ENCODE measurements around the gene OR10A6. TPM values are rescaled to one million over a fixed set of nuclear protein-coding genes. Genes with fewer than 3 reads are reported as not detected.

Gene OR10A6
- total RNA-seq, 2 donors from 2014 or later = not detected

DNA sequence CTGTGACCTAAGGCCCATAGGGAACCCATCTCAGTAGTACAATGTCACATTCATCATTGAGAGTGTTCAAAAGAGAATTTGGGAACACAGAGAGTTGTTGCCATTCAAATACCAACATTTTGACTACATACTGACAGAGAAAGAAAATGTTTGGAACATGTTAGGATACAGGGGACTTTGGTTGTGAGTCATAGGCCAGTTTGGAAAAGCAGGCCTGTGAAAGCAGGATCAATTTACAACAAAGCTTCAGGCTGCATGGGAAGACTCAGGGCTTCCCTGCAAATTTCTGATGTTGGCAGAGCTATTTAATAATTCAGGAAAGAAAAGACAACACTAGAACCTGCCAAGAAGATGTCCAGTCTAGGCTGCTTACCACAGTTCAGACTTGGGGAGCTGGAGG, 33.8 kb upstream of the OR10A6 start:
- no peaks in the 10 kb centered on the region for H3K36me3 ChIP-seq
- H3K4me1 ChIP-seq (replicated peaks) = no peaks in the 10 kb centered on the region
- no peak overlapping the region for H3K27ac ChIP-seq
- intact Hi-C loops (cut with DNase I) = no loop called here
- no peaks in the 10 kb centered on the region for H3K27me3 ChIP-seq (replicated peaks; ENCODE audit: insufficient read depth)
- H3K4me3 ChIP-seq = no peak overlapping the region
- no peak for DNase-seq (ENCODE audit: low spot score)
- H3K9me3 ChIP-seq = no peaks in the 10 kb centered on the region
- TF ChIP-seq POLR2A (IDR thresholded peaks at IDR 0.05) = no peak
- no peak for TF ChIP-seq CTCF (IDR thresholded peaks at IDR 0.05)
- TF ChIP-seq POLR2AphosphoS5 (IDR thresholded peaks at IDR 0.05) = no peak

DNA sequence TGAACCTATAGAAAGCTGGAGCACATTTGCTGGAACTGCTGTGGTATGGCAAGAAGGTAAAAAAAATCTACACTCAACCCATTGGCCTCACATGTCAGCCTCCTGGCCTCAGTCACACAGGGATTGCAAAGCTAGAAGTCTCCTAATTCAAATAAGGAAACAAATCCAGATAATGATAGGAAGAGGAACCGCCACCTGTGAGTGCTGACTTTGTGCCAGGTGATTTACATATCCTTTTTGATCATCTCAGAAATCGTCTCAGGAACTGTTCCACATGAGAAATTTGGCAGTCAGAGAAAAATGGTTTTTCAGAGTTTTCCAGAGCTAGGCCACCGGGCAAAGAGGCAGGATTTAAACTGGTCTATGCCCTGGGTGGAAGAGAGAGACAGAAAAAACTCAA, 33.2 kb upstream of the OR10A6 start:
- 63% methylated on average over 3 of the region's 3 CpGs for WGBS
- H3K4me1 ChIP-seq (replicated peaks) = no peaks in the 10 kb centered on the region
- intact Hi-C loops (cut with DNase I) = no loop called here
- no peak for DNase-seq (ENCODE audit: low spot score)
- TF ChIP-seq POLR2AphosphoS5 (IDR thresholded peaks at IDR 0.05) (no peak), POLR2A (IDR thresholded peaks at IDR 0.05) (no peak), CTCF (IDR thresholded peaks at IDR 0.05) (no peak)
- no peak overlapping the region for H3K27ac ChIP-seq
- H3K4me3 ChIP-seq = no peak overlapping the region
- no peaks in the 10 kb centered on the region for H3K36me3 ChIP-seq
- H3K27me3 ChIP-seq (replicated peaks; ENCODE audit: insufficient read depth) = no peaks in the 10 kb centered on the region
- no peaks in the 10 kb centered on the region for H3K9me3 ChIP-seq

GRCh38 chr11:7955191-7955590, 24.1 kb upstream of the OR10A6 start:
- TF ChIP-seq POLR2A (IDR thresholded peaks at IDR 0.05) (no peak), POLR2AphosphoS5 (IDR thresholded peaks at IDR 0.05) (no peak), CTCF (IDR thresholded peaks at IDR 0.05) (no peak)
- 44% methylated on average over 1 of the region's 1 CpG for WGBS
- Histone ChIP-seq H3K36me3 (no peaks in the 10 kb centered on the region), H3K27ac (no peak overlapping the region), H3K9me3 (no peaks in the 10 kb centered on the region), H3K4me3 (no peak overlapping the region), H3K4me1 (replicated peaks) (no peaks in the 10 kb centered on the region), H3K27me3 (replicated peaks; ENCODE audit: insufficient read depth) (no peaks in the 10 kb centered on the region)
- no peak for DNase-seq (ENCODE audit: low spot score)
- intact Hi-C loops (cut with DNase I) = no loop called here

GRCh38 chr11:7949934-7950333, 18.9 kb upstream of the OR10A6 start:
- Histone ChIP-seq H3K27ac (no peak overlapping the region), H3K27me3 (replicated peaks; ENCODE audit: insufficient read depth) (no peaks in the 10 kb centered on the region), H3K36me3 (no peaks in the 10 kb centered on the region), H3K9me3 (no peaks in the 10 kb centered on the region), H3K4me3 (no peak overlapping the region), H3K4me1 (replicated peaks) (no peaks in the 10 kb centered on the region)
- TF ChIP-seq CTCF (IDR thresholded peaks at IDR 0.05) = no peak
- TF ChIP-seq POLR2A (IDR thresholded peaks at IDR 0.05) = no peak
- no peak for TF ChIP-seq POLR2AphosphoS5 (IDR thresholded peaks at IDR 0.05)
- WGBS = 69% methylated on average over 1 of the region's 1 CpG
- intact Hi-C loops (cut with DNase I) = no loop called here
- no peak for DNase-seq (ENCODE audit: low spot score)

GRCh38 chr11:7944123-7944522, 13.1 kb upstream of the OR10A6 start:
- TF ChIP-seq POLR2AphosphoS5 (IDR thresholded peaks at IDR 0.05) (no peak), POLR2A (IDR thresholded peaks at IDR 0.05) (no peak), CTCF (IDR thresholded peaks at IDR 0.05) (no peak)
- Histone ChIP-seq H3K27me3 (replicated peaks; ENCODE audit: insufficient read depth) (no peaks in the 10 kb centered on the region), H3K4me1 (replicated peaks) (no peaks in the 10 kb centered on the region), H3K27ac (no peak overlapping the region), H3K4me3 (no peak overlapping the region), H3K36me3 (no peaks in the 10 kb centered on the region), H3K9me3 (no peaks in the 10 kb centered on the region)
- whole genome bisulfite sequencing = 88% methylated on average over 2 of the region's 2 CpGs
- no peak for DNase-seq (ENCODE audit: low spot score)
- intact Hi-C loops (cut with DNase I) = no loop called here
